DMS 273 treated with DMSO at 0.1 percent for 48 hours (cell line): ENCODE results near the gene SYNPO2L.
A peak's percentile ranks its signal among the peaks of the same experiment; 100 is the strongest.
"Not testable (repeated sequence)": the region's sequence is repeated elsewhere in the genome, so short reads cannot be mapped to it uniquely, and the experiment has no call there.

Experiments used
- DNase-seq: peaks from one replicate; lab custom pipeline; 2025; lab: John Stamatoyannopoulos, UW

The SYNPO2L gene

GRCh38 chr10:73655990-73656298, at the start of gene SYNPO2L:
SYNPO2L (minus strand) TSS chr10:73656029; CDS start chr10:73655922, 107 bp downstream.
- no peak for DNase-seq

DNA sequence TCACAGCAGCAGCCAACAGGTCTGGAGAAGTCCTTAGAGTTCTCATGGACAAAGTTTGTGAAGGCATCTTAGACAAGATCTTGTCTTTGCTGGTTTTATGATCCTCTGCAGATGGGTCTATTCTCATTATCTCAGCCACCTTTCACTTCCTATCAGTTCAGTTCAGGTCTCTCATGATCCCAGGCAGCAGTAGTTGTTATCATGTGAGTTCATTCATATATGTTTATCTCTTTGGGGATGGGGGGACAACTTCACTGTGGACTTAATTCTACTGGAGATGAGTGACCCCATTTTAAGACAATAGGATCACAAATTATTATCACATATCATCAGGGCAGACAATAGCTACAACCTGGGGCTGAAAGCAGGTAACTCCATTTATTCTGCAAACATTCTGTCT, 48.1 kb upstream of the SYNPO2L start:
- DNase-seq = not testable (repeated sequence)

DNA sequence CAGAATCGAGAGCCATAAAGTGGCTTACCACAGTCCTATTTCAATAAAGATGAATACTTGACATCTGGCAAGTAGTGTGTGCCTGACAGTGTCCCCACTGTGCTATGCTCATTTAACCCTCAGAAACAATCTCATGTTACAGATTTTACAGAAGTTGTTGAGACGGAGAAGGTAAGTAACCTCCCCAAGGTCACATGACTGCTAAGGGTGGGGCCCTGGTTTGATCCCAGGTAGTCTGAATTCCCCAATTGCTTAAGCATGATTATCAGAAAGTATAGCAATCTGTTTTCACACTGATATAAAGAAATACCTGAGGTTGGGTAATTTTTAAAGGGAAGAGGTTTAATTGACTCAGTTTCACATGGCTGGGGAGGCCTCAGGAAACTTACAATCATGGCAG, 43.0 kb upstream of the SYNPO2L start:
- DNase-seq = not testable (repeated sequence)

GRCh38 chr10:73697675-73698159, 41.9 kb upstream of the SYNPO2L start, which contains the start of gene AGAP5:
AGAP5 (minus strand) TSS chr10:73698109; CDS start chr10:73697755, 354 bp downstream.
- not testable (repeated sequence) for DNase-seq

DNA sequence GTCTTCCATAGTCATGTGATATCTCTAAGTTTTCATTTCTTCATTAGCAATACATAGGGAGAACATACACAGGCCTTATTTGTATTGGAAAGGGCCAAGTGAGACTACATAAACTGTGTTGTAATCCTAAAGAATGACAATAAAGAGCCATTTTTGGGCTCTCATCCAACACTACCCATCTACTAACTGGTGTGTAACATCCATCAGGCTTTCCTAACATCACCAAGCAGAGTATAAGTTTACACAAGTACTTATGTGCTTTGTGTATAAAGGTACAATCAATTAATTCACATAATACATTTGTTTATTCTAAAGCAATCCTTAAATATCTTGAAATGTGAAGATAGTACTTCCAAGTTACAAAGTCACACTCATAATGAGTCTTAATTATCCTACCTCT, 39.5 kb upstream of the SYNPO2L start:
- not testable (repeated sequence) for DNase-seq

DNA sequence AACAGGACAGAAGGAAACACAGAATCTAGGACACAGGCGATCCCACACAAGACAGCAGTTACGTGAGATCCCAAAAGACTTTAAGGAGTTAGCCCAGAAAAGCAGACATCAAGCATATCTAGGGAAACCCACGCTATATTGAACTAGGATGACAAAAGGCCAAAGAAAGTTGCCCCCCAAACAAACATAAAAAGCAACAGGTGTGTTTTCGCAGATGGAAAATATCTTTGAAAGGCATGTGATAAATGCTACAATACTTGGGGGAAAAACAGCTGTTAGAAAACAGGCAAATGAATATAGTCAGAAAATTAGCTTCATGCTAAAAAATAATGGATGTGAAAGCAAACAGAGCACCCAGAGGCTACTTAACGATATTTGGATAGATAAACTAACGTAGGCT, 34.9 kb upstream of the SYNPO2L start:
- not testable (repeated sequence) for DNase-seq

GRCh38 chr10:73689596-73689995, 33.8 kb upstream of the SYNPO2L start:
- not testable (repeated sequence) for DNase-seq

DNA sequence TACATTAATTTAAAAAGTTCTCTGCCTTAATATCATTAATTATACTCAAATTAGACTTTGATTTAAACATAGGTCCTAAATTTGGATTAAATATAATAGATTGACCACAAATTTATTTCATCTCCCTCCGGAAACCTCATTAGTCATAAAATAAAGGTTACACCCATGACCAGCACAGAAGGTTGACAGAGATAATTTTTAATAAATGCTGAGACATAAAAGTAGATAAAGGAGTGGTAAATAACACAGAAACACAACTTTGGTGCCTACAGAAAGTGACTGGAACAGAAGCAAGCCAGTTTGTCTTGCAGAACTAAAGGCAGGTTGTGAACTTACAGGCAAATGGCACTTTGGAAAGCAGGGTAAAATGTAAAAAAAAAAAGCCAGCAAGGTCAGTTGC, 31.8 kb upstream of the SYNPO2L start:
- DNase-seq = not testable (repeated sequence)

GRCh38 chr10:73674546-73674945, 18.7 kb upstream of the SYNPO2L start:
- DNase-seq = not testable (repeated sequence)

DNA sequence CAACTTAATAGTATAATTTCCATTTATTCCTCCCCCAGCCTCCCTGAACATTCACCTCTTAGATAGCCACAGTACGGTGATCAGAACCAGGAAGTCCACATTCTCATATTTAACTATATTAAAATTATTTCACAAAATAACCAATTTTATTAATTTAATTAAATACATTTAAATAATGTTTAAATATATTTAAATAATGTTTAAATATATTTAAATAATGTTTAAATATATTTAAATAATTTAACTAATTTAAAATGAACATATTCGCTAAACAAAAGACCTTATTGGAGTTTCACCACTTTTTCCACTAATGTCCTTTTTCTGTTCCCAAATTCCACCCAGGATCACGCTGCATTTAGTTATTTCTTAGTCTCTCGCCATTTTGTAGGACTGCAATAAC, 12.5 kb upstream of the SYNPO2L start:
- DNase-seq = not testable (repeated sequence)

GRCh38 chr10:73666153-73666809, 10.5 kb upstream of the SYNPO2L start:
- not testable (repeated sequence) for DNase-seq

GRCh38 chr10:73665581-73665980, 9.8 kb upstream of the SYNPO2L start:
- not testable (repeated sequence) for DNase-seq

DNA sequence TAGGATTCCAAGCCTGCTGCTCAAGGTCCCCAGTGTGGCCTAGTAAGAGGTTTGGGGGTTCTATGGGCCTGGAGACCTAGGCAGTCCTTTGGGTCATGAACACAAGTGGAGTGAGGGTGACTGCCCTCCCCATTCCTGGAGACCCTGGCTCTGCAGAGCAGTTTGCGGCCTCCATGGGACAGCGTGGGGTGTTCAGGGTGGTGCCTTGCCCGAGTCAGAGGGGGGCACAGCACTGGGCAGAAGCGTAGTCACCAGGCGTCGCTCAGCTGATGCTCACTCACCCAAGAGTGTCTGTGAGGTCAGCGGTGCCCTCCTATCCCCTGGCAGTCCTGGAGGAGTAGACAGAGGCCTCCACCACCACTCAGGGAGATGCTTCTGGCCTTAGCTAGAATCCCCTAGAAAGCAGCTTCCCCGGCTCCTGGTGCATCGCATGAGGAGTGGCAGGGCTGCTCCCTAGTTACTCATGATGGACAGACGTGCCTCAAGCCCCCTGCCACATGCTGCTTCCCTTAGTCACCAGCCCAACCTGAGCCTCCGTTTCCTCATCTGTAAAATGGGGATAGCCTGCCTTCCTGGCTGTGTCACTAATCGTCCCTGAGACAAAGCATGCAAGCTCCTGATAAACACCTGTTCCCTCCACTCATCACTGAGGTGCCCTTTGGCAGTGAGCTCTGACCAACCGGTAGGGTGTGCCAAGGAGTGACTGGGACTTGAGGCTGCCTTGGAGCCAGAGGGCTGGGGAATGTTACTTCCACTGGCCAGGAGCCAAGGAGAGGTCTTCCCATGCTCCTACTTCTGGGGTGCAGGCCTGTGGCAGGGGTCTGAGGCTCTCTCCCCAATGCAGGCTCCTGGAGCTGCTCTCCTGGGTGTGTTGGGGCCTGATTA, 8.6 kb upstream of the SYNPO2L start:
- not testable (repeated sequence) for DNase-seq

- DNase-seq = not testable (repeated sequence)
Observed at GRCh38 chr10:73663621-73664020, 7.8 kb upstream of the SYNPO2L start.

- DNase-seq = not testable (repeated sequence)
Observed at GRCh38 chr10:73662705-73663104, 6.9 kb upstream of the SYNPO2L start.

GRCh38 chr10:73655257-73655989, 406 bp downstream of the SYNPO2L start:
- no peak for DNase-seq

DNA sequence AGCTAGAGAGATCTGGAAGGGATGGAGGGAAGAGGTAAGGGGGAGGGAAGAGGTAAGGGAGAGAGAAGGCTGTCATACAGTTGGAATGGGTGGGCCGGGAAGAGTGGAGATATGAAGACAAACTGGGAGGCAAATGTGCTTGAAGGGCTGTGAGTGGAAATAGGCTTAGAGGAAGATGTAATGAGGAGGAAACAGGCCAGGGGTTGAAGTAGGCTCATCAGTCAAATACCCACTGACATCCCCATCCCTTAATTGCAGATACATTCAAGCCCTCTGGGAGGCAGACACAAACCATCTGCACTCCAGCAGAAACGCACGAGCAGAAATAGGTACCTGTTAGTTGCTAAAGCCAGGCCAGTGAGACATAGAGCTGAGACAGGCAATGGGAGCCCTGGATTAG, 2.1 kb downstream of the SYNPO2L start:
- peak; percentile 9 for DNase-seq

DNA sequence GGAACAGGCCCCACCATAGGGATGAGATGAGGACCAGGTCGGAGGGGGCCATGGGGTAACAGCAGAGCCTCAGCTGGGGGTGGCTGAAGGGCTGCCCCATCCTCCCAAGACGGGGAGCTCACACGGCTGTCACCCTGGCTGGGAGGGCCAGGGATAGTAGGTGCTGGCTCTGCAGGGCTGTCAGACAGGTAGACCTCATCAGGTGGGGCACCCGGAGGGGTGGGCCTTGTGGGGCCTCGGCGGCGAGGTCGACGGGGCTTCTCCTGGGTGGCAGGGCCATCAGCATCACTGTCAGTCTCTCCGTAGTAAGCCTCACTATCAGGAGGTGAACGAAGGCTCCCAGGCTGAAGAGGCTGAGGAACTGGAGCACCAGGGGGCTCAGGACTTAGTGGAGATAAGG, 2.6 kb downstream of the SYNPO2L start:
- DNase-seq = no peak

- DNase-seq = no peak
Observed at GRCh38 chr10:73650537-73651331, 5.1 kb downstream of the SYNPO2L start.

GRCh38 chr10:73649876-73650536, 5.8 kb downstream of the SYNPO2L start:
- DNase-seq = no peak
